ENCODE data around the gene TMEM169.

TMEM169 gene

GRCh38 chr2:216074380-216074779 is 7.3 kb upstream of the TMEM169 start:
- H4K8ac ChIP-seq (ENCODE audit: low read length): no peak overlapping the region
- H3K9me3 ChIP-seq (ENCODE audit: control insufficient read depth, low read length): no peaks in the 10 kb centered on the region
- no peak overlapping the region for H3K4me2 ChIP-seq (ENCODE audit: low read length, poor library complexity, severe bottlenecking)
- H3K27ac ChIP-seq (ENCODE audit: low read length, poor library complexity, severe bottlenecking): no peak overlapping the region
- no peak overlapping the region for H3K4ac ChIP-seq (ENCODE audit: low read depth in 1 of 2, low read length in 2 of 2)
- no peak overlapping the region for H4K91ac ChIP-seq (ENCODE audit: low read length)
- no peak overlapping the region for H3K9ac ChIP-seq (ENCODE audit: low read length)
- no peak overlapping the region for H2AFZ ChIP-seq (ENCODE audit: low read depth, low read length)
- H3K79me1 ChIP-seq (replicated peaks; ENCODE audit: low read length, poor library complexity, severe bottlenecking): peaks cover 2% of the 10 kb centered on the region
- WGBS: 80% methylated on average over 1 of the region's 1 CpG
- no peak overlapping the region for H3K18ac ChIP-seq (ENCODE audit: low read depth in 1 of 2, low read length in 2 of 2)
- no peak overlapping the region for H2BK120ac ChIP-seq (ENCODE audit: low read depth, low read length)
- H3K14ac ChIP-seq (ENCODE audit: low read length in 2 of 2): no peak overlapping the region
- H3K23ac ChIP-seq (ENCODE audit: low read length in 2 of 2): no peak overlapping the region
- no peak overlapping the region for H2BK5ac ChIP-seq (ENCODE audit: low read depth, low read length, poor library complexity, severe bottlenecking)
- no peak for DNase-seq
- H2BK15ac ChIP-seq (ENCODE audit: low read depth, poor library complexity, severe bottlenecking): no peak overlapping the region
- no peaks in the 10 kb centered on the region for H3K4me1 ChIP-seq (ENCODE audit: control insufficient read depth, insufficient read depth, low read depth, low read length)
- no peak overlapping the region for H3K4me3 ChIP-seq (ENCODE audit: insufficient read depth in 1 of 2, low read depth in 1 of 2, low read length in 2 of 2)
- H3K36me3 ChIP-seq (ENCODE audit: control insufficient read depth in 1 of 2, insufficient read depth in 2 of 2, low read depth in 1 of 2, low read length in 2 of 2): no peaks in the 10 kb centered on the region
- no peaks in the 10 kb centered on the region for H3K27me3 ChIP-seq (ENCODE audit: control insufficient read depth in 1 of 2, insufficient read depth in 1 of 2, low read length in 2 of 2)
- no peak overlapping the region for H2BK12ac ChIP-seq (ENCODE audit: low read length in 2 of 2)
- H2AK5ac ChIP-seq (ENCODE audit: low read length, severe bottlenecking): no peak overlapping the region

DNA sequence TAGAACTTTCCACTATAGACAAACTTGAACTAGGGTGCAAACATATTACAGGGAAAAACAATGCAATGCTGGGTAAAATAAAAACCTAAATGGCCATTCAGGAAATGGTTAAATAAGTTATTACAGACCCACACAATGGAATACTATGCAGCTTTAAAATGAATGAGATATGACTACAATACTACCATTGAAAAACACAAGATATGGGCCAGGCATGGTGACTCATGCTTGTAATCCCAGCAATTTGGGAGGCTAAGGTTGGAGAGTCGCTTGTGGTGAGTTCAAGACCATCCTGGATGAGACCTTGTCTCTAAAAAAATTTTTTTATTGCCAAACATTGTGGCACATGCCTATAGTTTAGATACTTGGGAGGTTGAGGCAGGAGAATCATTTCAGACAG is 6.9 kb upstream of the TMEM169 start:
- peaks cover 2% of the 10 kb centered on the region for H3K79me1 ChIP-seq (replicated peaks; ENCODE audit: low read length, poor library complexity, severe bottlenecking)
- H3K9ac ChIP-seq (ENCODE audit: low read length): no peak overlapping the region
- H3K27ac ChIP-seq (ENCODE audit: low read length, poor library complexity, severe bottlenecking): no peak overlapping the region
- H2BK15ac ChIP-seq (ENCODE audit: low read depth, poor library complexity, severe bottlenecking): no peak overlapping the region
- H2BK5ac ChIP-seq (ENCODE audit: low read depth, low read length, poor library complexity, severe bottlenecking): no peak overlapping the region
- H3K4me2 ChIP-seq (ENCODE audit: low read length, poor library complexity, severe bottlenecking): no peak overlapping the region
- H4K91ac ChIP-seq (ENCODE audit: low read length): no peak overlapping the region
- H3K36me3 ChIP-seq (ENCODE audit: control insufficient read depth in 1 of 2, insufficient read depth in 2 of 2, low read depth in 1 of 2, low read length in 2 of 2): no peaks in the 10 kb centered on the region
- no peak overlapping the region for H2BK12ac ChIP-seq (ENCODE audit: low read length in 2 of 2)
- H3K4me3 ChIP-seq (ENCODE audit: insufficient read depth in 1 of 2, low read depth in 1 of 2, low read length in 2 of 2): no peak overlapping the region
- no peaks in the 10 kb centered on the region for H3K9me3 ChIP-seq (ENCODE audit: control insufficient read depth, low read length)
- H3K4ac ChIP-seq (ENCODE audit: low read depth in 1 of 2, low read length in 2 of 2): no peak overlapping the region
- no peak overlapping the region for H2BK120ac ChIP-seq (ENCODE audit: low read depth, low read length)
- no peak overlapping the region for H3K14ac ChIP-seq (ENCODE audit: low read length in 2 of 2)
- 86% methylated on average over 1 of the region's 1 CpG for WGBS
- no peak overlapping the region for H3K18ac ChIP-seq (ENCODE audit: low read depth in 1 of 2, low read length in 2 of 2)
- no peak overlapping the region for H2AFZ ChIP-seq (ENCODE audit: low read depth, low read length)
- H4K8ac ChIP-seq (ENCODE audit: low read length): no peak overlapping the region
- no peak overlapping the region for H2AK5ac ChIP-seq (ENCODE audit: low read length, severe bottlenecking)
- DNase-seq: no peak
- H3K23ac ChIP-seq (ENCODE audit: low read length in 2 of 2): no peak overlapping the region
- H3K4me1 ChIP-seq (ENCODE audit: control insufficient read depth, insufficient read depth, low read depth, low read length): no peaks in the 10 kb centered on the region
- no peaks in the 10 kb centered on the region for H3K27me3 ChIP-seq (ENCODE audit: control insufficient read depth in 1 of 2, insufficient read depth in 1 of 2, low read length in 2 of 2)

GRCh38 chr2:216075510-216076485 is 5.9 kb upstream of the TMEM169 start:
- H3K9ac ChIP-seq (ENCODE audit: low read length): no peak overlapping the region
- no peak overlapping the region for H2BK12ac ChIP-seq (ENCODE audit: low read length in 2 of 2)
- no peak overlapping the region for H3K4me3 ChIP-seq (ENCODE audit: insufficient read depth in 1 of 2, low read depth in 1 of 2, low read length in 2 of 2)
- H3K27ac ChIP-seq (ENCODE audit: low read length, poor library complexity, severe bottlenecking): no peak overlapping the region
- peaks cover 2% of the 10 kb centered on the region for H3K79me1 ChIP-seq (replicated peaks; ENCODE audit: low read length, poor library complexity, severe bottlenecking)
- H3K4ac ChIP-seq (ENCODE audit: low read depth in 1 of 2, low read length in 2 of 2): no peak overlapping the region
- no peak overlapping the region for H2BK5ac ChIP-seq (ENCODE audit: low read depth, low read length, poor library complexity, severe bottlenecking)
- no peaks in the 10 kb centered on the region for H3K27me3 ChIP-seq (ENCODE audit: control insufficient read depth in 1 of 2, insufficient read depth in 1 of 2, low read length in 2 of 2)
- no peaks in the 10 kb centered on the region for H3K9me3 ChIP-seq (ENCODE audit: control insufficient read depth, low read length)
- no peaks in the 10 kb centered on the region for H3K36me3 ChIP-seq (ENCODE audit: control insufficient read depth in 1 of 2, insufficient read depth in 2 of 2, low read depth in 1 of 2, low read length in 2 of 2)
- H3K14ac ChIP-seq (ENCODE audit: low read length in 2 of 2): no peak overlapping the region
- no peak overlapping the region for H4K91ac ChIP-seq (ENCODE audit: low read length)
- no peaks in the 10 kb centered on the region for H3K4me1 ChIP-seq (ENCODE audit: control insufficient read depth, insufficient read depth, low read depth, low read length)
- H2BK120ac ChIP-seq (ENCODE audit: low read depth, low read length): no peak overlapping the region
- H3K23ac ChIP-seq (ENCODE audit: low read length in 2 of 2): no peak overlapping the region
- no peak for DNase-seq
- WGBS: 92% methylated on average over 4 of the region's 6 CpGs
- H3K18ac ChIP-seq (ENCODE audit: low read depth in 1 of 2, low read length in 2 of 2): no peak overlapping the region
- H2BK15ac ChIP-seq (ENCODE audit: low read depth, poor library complexity, severe bottlenecking): no peak overlapping the region
- no peak overlapping the region for H4K8ac ChIP-seq (ENCODE audit: low read length)
- no peak overlapping the region for H2AFZ ChIP-seq (ENCODE audit: low read depth, low read length)
- H2AK5ac ChIP-seq (ENCODE audit: low read length, severe bottlenecking): no peak overlapping the region
- no peak overlapping the region for H3K4me2 ChIP-seq (ENCODE audit: low read length, poor library complexity, severe bottlenecking)

GRCh38 chr2:216078776-216079175 is 2.9 kb upstream of the TMEM169 start:
- 100% methylated on average over 1 of the region's 1 CpG for WGBS

More at GRCh38 chr2:216078776-216079175, 2.9 kb upstream of the TMEM169 start:
- H2BK12ac ChIP-seq (ENCODE audit: low read length in 2 of 2): no peak overlapping the region
- no peak overlapping the region for H2BK15ac ChIP-seq (ENCODE audit: low read depth, poor library complexity, severe bottlenecking)
- H3K23ac ChIP-seq (ENCODE audit: low read length in 2 of 2): no peak overlapping the region
- H3K18ac ChIP-seq (ENCODE audit: low read depth in 1 of 2, low read length in 2 of 2): no peak overlapping the region
- H4K91ac ChIP-seq (ENCODE audit: low read length): no peak overlapping the region
- no peak overlapping the region for H3K14ac ChIP-seq (ENCODE audit: low read length in 2 of 2)
- DNase-seq: no peak
- H3K27me3 ChIP-seq (ENCODE audit: control insufficient read depth in 1 of 2, insufficient read depth in 1 of 2, low read length in 2 of 2): peaks cover 0 to 9% of the 10 kb centered on the region in 2 experiments
- no peak overlapping the region for H4K8ac ChIP-seq (ENCODE audit: low read length)
- no peak overlapping the region for H2AK5ac ChIP-seq (ENCODE audit: low read length, severe bottlenecking)
- no peak overlapping the region for H3K27ac ChIP-seq (ENCODE audit: low read length, poor library complexity, severe bottlenecking)
- no peaks in the 10 kb centered on the region for H3K36me3 ChIP-seq (ENCODE audit: control insufficient read depth in 1 of 2, insufficient read depth in 2 of 2, low read depth in 1 of 2, low read length in 2 of 2)
- H3K4me1 ChIP-seq (ENCODE audit: control insufficient read depth, insufficient read depth, low read depth, low read length): peaks cover 10% of the 10 kb centered on the region
- H3K4ac ChIP-seq (ENCODE audit: low read depth in 1 of 2, low read length in 2 of 2): no peak overlapping the region
- H3K9me3 ChIP-seq (ENCODE audit: control insufficient read depth, low read length): no peaks in the 10 kb centered on the region
- no peak overlapping the region for H3K9ac ChIP-seq (ENCODE audit: low read length)
- peaks cover 5% of the 10 kb centered on the region for H3K79me1 ChIP-seq (replicated peaks; ENCODE audit: low read length, poor library complexity, severe bottlenecking)
- H2BK120ac ChIP-seq (ENCODE audit: low read depth, low read length): no peak overlapping the region
- H3K4me3 ChIP-seq (ENCODE audit: insufficient read depth in 1 of 2, low read depth in 1 of 2, low read length in 2 of 2): no peak overlapping the region
- no peak overlapping the region for H2AFZ ChIP-seq (ENCODE audit: low read depth, low read length)
- H3K4me2 ChIP-seq (ENCODE audit: low read length, poor library complexity, severe bottlenecking): no peak overlapping the region
- no peak overlapping the region for H2BK5ac ChIP-seq (ENCODE audit: low read depth, low read length, poor library complexity, severe bottlenecking)

Data from mesenchymal stem cell (in vitro differentiated cells and primary cell).